ENCODE measurements around the gene TCF12.

TCF12 gene

GRCh38 chr15:57324944-57325679, 406.7 kb downstream of the TCF12 start:
- no peak for DNase-seq

- DNase-seq = no peak
Measured at GRCh38 chr15:57326196-57326595, 407.8 kb downstream of the TCF12 start.

GRCh38 chr15:57327985-57328471, 409.6 kb downstream of the TCF12 start:
- DNase-seq = no peak

- DNase-seq = no peak
Measured at GRCh38 chr15:57328479-57328878, 410.0 kb downstream of the TCF12 start.

- DNase-seq = no peak
Measured at GRCh38 chr15:57328897-57329296, 410.5 kb downstream of the TCF12 start.

- no peak for DNase-seq
Measured at GRCh38 chr15:57329582-57330367, 411.3 kb downstream of the TCF12 start.

GRCh38 chr15:57330619-57331340, 412.3 kb downstream of the TCF12 start:
- DNase-seq = no peak

GRCh38 chr15:57332326-57332725, 413.9 kb downstream of the TCF12 start:
- DNase-seq = no peak

- DNase-seq = no peak
Measured at GRCh38 chr15:57333487-57333886, 415.0 kb downstream of the TCF12 start.

- DNase-seq = no peak
Measured at GRCh38 chr15:57334257-57334656, 415.8 kb downstream of the TCF12 start.

GRCh38 chr15:57335293-57335715, 416.9 kb downstream of the TCF12 start:
- no peak for DNase-seq

- no peak for DNase-seq
Measured at GRCh38 chr15:57335719-57336118, 417.3 kb downstream of the TCF12 start.

- no peak for DNase-seq
Measured at GRCh38 chr15:57337868-57338411, 419.5 kb downstream of the TCF12 start.

- no peak for DNase-seq
Measured at GRCh38 chr15:57339321-57339720, 420.9 kb downstream of the TCF12 start.

All from DMS 273 treated with DMSO at 0.1 percent for 48 hours (cell line).